Erythroblast (primary cell): ENCODE results near the gene SUPT4H1.
"Not testable (repeated sequence)": the region's sequence is repeated elsewhere in the genome, so short reads cannot be mapped to it uniquely, and the experiment has no call there.

Experiments used
- DNase-seq, 2 experiments: peaks; one replicate each; lab custom pipeline; 2025; lab: John Stamatoyannopoulos, UW
- GATA1 ChIP-seq: IDR thresholded peaks from 2 replicates; pipeline ENCODE4 v1.6.1; 2011; ENCODE audit warnings: low read depth, mild to moderate bottlenecking, control low read depth, low read length, moderate library complexity
- POLR2A ChIP-seq: IDR thresholded peaks from 2 replicates; pipeline ENCODE4 v1.6.1; 2011; ENCODE audit warnings: mild to moderate bottlenecking, low read length

SUPT4H1 gene

DNA sequence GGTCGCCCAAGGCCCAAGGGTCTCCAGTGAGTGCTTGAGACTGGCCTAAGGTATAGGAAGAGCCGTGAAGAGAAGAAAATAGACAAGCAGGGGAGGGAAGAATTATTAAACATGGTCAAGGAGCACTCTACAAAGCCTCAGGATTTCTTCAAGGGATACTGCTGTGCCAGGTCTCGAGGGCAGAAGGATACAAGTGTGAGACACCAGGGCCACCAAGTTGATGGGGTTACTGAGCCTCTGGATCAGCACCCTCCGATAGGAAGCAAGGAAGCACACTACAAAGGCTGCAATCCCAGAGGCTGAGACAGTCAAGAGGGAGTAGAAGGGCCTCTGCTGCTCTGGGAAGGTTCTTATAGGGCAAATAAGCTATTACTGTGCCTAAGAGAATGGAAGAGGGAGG lies 6.5 kb downstream of the SUPT4H1 start:
- no peak for TF ChIP-seq GATA1
- TF ChIP-seq POLR2A = no peak
- DNase-seq = no peak

GRCh38 chr17:58344791-58345157 lies 7.2 kb downstream of the SUPT4H1 start:
- DNase-seq = no peak
- TF ChIP-seq GATA1 (no peak), POLR2A (no peak)

DNA sequence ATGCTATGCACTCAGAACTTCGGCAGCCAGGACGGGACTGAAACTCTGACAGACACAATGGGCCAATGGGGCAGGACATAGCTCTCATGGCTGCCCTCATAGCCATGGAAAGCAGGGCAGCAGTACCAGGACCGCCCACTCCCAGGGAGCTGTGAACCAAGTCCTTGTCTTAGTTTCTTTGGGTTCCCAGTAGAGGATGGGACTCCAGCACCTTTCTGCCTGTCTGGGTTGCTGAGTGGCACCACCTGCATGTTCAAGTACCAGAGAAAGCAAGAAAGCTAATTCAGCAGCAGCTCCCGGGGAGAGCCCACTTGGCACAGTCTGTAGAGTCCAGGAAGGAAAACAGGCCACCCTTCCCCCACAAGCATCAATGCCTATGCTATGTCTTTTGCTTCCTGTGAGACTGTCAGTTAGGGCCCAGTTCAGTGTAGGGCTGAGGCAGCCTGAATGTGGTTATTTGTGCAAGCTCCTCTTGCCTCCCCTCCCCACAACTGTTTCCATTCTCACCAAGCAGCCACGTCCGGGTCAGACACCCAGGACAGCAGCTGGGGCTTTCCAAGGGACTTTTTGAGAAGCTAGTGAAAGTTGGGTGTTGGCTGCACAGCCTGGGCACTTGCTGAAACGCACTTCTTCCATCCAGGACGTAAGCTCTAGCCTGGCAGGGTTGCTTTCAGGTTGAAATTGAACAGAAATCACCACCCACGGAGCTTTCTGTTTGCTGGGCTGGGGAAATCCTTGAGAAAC lies 7.8 kb downstream of the SUPT4H1 start:
- no peak for DNase-seq
- TF ChIP-seq POLR2A (peak; percentile 48), GATA1 (no peak)

DNA sequence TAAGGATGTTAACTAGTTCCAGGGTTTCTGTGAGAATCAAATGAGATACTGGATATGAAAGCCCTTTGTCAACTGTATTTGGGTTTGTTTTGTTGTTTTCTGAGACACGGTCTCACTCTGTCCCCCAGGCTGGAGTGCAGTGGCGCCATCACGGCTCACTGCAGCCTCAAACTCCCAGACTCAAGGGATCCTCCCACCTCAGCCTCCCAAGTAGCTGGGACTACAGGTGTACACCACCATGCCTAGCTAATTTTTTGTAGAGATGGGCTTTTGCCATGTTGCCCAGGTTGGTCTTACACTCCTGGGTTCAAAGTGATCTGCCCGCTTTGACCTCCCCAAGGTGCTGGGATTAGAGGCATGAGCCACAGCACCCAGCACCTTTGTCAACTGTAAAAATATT lies 8.9 kb downstream of the SUPT4H1 start:
- no peak for DNase-seq
- no peak for TF ChIP-seq POLR2A
- no peak for TF ChIP-seq GATA1

GRCh38 chr17:58341861-58342475 lies 10.0 kb downstream of the SUPT4H1 start:
- TF ChIP-seq POLR2A (no peak), GATA1 (no peak)
- DNase-seq = no peak

DNA sequence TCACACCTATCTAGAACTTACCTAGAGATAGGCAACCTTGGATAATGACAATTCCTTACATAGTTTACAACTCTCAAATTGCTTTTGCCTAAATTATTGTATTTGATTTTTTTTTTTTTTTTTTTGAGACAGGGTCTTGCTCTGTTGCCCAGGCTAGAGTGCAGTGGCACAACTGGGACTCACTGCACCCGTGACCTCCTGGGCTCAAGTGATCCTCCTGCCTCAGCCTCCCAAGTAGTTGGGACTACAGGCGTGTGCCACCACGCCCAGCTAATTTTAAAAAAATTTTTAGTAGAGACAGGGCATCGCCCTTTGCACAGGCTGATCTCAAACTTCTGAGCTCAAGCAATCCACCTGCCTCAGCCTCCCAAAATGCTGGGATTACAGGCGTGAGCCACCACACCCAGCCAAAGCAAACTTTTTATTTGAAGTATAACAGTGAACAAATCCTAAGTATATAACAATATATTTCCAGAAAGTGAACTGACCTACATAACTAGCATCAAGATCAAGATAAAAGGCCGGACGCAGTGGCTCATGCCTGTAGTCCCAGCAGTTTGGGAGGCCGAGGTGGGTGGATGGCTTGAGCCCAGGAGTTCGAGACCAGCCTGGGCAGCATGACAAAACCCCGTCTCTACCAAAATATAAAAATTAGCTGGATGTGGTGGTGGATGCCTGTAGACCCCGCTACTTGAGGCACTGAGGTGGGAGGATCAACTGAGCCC lies 10.7 kb downstream of the SUPT4H1 start:
- not testable (repeated sequence) for DNase-seq

DNA sequence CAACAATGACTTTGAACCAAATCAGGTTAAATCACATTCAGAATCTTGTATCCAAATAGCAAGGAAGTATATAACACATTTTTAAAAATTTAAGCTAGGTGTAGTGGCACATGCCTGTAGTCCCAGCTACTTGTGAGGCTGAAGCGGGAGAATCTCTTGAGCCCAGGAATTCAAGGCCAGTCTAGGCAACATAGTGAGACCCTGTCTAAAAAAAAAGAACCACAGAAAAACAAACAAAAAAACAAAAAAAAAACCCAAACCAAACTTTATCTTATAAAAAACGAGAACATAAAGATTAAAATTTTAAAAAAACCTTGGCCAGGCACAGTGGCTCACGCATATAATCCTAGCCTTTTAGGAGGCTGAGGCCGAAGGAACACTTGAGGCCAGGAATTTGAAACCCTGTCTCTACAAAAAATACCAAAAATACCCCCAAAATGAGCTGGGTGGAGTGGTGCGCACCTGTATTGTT lies 11.6 kb downstream of the SUPT4H1 start:
- no peak for TF ChIP-seq GATA1
- no peak for TF ChIP-seq POLR2A

GRCh38 chr17:58339755-58340404 lies 12.1 kb downstream of the SUPT4H1 start:
- peak in 1 of 2 experiments; percentile 56 for DNase-seq
- TF ChIP-seq POLR2A (peak; percentile 42), GATA1 (no peak)

More for the DNA sequence above, 11.6 kb downstream of the SUPT4H1 start:
- DNase-seq = no peak

DNA sequence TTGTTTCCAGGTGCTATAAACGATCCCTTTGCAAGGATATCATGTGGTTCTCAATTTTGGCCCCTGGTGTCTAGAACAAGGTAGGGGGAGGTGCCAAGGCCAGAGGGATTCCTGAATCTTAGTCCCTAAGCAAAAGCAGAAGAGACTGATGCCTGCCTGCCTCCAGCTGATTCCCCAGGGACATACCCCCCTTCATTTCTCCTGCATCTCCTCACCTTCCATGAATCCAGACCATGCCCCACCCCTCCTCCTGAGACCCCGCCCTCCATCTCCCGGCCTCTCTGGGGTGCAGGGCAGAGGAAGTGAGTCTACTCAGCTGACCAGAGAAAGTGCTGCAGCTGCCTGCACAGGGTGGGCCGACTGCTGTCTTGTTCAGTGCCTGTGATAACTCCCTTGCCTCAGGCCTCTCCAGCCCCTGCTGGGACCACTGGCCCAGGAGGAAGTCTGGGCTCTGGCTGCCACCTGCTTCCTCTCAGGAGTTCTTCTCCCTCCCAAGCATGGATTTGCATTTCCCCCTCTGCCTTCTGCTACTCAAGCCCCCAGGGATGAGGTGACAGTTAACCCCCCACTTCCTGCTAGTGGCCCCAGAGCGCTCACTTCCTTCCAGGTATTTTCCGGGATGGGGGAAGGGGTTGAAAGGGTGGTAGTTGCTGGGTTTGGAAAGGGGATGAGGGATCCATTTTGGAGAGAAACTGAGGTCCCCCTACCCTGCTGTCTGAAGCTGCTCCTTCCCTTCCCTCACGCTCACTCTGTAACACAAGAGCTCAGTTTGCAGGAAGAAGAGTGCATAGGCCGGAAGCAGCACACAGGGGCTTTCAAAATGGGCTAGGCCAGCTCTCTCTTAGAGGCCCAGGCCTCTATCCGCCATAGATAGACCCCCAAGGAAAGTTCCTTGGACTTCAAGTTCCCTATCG lies 12.9 kb downstream of the SUPT4H1 start:
- TF ChIP-seq GATA1 = no peak
- peak; percentile 82 for TF ChIP-seq POLR2A
- peak; percentile 69 to 81 for DNase-seq

DNA sequence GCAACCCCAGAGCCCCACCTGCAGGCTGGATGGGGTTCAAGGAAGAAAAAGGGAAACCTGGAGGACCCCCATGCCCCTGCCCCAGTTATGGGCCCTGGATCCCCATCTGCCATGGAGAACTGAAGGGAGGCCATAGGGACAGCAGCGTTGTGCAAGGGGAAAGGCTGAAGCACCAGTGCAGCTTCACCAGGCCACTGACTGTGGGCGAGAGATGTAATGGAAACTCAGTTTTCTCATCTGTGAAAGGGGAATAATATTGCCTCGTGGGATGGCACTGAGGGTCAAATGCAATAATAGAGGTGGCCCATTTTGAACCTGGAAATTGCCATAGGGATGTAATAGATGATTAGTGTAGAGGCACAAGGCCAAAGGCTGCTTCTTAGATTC lies 13.6 kb downstream of the SUPT4H1 start:
- no peak for TF ChIP-seq GATA1
- TF ChIP-seq POLR2A = no peak
- DNase-seq = no peak

- TF ChIP-seq POLR2A (peak; percentile 85), GATA1 (no peak)
- peak; percentile 93 to 94 for DNase-seq
Observed at GRCh38 chr17:58337600-58338453, 14.2 kb downstream of the SUPT4H1 start.

GRCh38 chr17:58337210-58337599 lies 14.8 kb downstream of the SUPT4H1 start:
- TF ChIP-seq POLR2A (peak; percentile 53), GATA1 (no peak)
- DNase-seq = peak; percentile 79 to 82
